ENCODE results near the gene B4GALT5. TPM values are rescaled to one million over a fixed set of nuclear protein-coding genes. Genes with fewer than 3 reads are reported as not detected.
A peak's percentile ranks its signal among the peaks of the same experiment; 100 is the strongest.
"Not testable (repeated sequence)": the region's sequence is repeated elsewhere in the genome, so short reads cannot be mapped to it uniquely, and the experiment has no call there.

Gene B4GALT5
- 70.6 and 72.9 TPM in 2 replicates for total RNA-seq

DNA sequence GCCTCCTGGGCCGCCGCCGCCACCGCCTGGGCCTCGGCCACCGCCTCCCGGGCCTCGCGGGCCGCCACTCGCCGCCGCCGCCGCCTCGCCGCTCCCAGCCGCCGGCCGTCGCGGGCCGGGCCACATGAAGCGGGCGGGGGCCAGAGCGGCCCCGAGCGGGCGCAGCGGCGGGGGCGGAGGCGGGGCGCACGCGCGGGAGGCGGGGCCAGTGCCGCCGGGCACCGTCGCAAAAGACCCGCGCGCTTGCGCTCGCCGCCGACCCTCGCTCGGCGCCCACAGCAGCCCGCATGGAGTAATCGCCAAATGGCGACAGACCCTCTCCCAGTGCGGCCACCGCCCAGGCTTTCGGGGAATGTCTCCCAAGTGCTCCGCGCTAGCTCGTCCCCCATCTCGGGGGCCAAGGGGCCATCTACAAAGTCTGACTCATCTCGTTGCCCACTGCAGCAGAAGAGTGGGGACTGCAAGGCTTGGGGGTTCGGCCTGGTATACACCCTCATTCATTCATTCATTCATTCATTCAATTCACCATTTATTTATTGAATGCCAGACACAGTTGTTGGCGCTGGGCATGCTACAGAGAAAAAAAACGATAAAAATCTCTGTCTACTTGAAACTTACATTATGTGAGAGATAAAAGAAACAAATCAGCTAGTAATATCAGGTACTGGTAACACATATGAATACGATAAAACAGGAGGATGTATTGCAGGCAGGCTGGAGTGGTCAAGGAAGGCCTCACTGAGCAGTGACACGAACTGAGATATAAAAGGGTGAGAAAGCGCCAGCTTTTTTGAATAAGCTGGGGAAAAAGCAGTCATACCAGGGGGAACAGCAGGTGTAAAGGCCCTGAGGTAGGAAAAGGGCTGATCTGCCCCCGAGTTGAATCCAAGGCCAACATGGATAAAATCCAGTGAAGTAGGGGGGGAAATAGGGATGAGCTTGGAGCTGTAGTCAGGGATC lies at the start of gene B4GALT5:
TSS of gene B4GALT5 (minus strand) at position 126 of the 960 bp plus-strand sequence. CDS start 188 bp downstream, outside the sequence.
- Mint-ChIP-seq H3K9me3 (no peaks in the 10 kb centered on the region), H3K27me3 (no peaks in the 10 kb centered on the region), H3K4me1 (peaks cover 48% of the 10 kb centered on the region), H3K27ac (peak within 1 kb of the TSS; percentile 94), H3K36me3 (ENCODE audit: low read depth) (peaks cover 33% of the 10 kb centered on the region), H3K4me3 (peak within 1 kb of the TSS; percentile 96)
- no peak for TF ChIP-seq CTCF (IDR thresholded peaks at IDR 0.05)
- peak; percentile 81 for DNase-seq
- POLR2A ChIA-PET, result interaction anchor here (0.6 to 7.1 kb wide), 14 partner anchors 36 to 285 kb away, joined by 3 to 55 read pairs (median 4); partner anchors contain the start of gene SLC9A8
- intact Hi-C loops (cut with micrococcal nuclease), result loop anchor here (1.0 to 5.0 kb wide), 8 partner anchors 33 to 203 kb away; partner anchors contain the start of genes SLC9A8 and SPATA2
- CTCF ChIA-PET, result interaction anchor here (1.7 kb wide), 1 partner anchor 104 kb away, joined by 5 read pairs; no protein-coding TSS in a partner anchor
- ATAC-seq (ENCODE audit: low read depth), result peak; percentile 79

GRCh38 chr20:49762940-49763766 lies 49.5 kb upstream of the B4GALT5 start:
- DNase-seq, result no peak
- Mint-ChIP-seq H3K4me3 (no peak overlapping the region), H3K4me1 (no peaks in the 10 kb centered on the region), H3K27ac (no peak overlapping the region), H3K9me3 (no peaks in the 10 kb centered on the region), H3K27me3 (no peaks in the 10 kb centered on the region), H3K36me3 (ENCODE audit: low read depth) (no peaks in the 10 kb centered on the region)
- no peak for TF ChIP-seq CTCF (IDR thresholded peaks at IDR 0.05)
- ATAC-seq (ENCODE audit: low read depth), result no peak
- intact Hi-C loops (cut with micrococcal nuclease), result no loop called here
- CTCF ChIA-PET, result no interaction called here
- POLR2A ChIA-PET, result interaction anchor here (0.7 to 0.9 kb wide), 2 partner anchors 12 kb away, joined by 6 to 7 read pairs; no protein-coding TSS in a partner anchor

DNA sequence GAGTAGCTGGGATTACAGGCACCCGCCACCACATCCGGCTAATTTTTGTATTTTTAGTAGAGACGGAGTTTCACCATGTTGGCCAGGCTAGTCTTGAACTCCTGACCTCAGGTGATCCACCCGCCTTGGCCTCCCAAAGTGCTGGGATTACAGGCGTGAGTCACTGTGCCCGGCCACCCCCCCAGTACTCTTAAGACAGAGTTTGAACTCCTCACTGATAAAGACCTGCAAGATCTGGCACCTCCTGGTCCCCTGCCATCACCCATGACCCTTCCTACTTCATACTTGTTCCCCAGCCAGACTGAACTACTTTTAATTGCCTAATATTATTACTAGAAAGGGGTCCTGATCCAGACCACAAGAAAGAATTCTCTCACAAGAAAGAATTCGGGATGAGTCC lies 48.2 kb upstream of the B4GALT5 start:
- DNase-seq; intact Hi-C loops (cut with micrococcal nuclease); H3K27me3 Mint-ChIP-seq; H3K9me3 Mint-ChIP-seq; POLR2A ChIA-PET; H3K36me3 Mint-ChIP-seq (ENCODE audit: low read depth); H3K27ac Mint-ChIP-seq; H3K4me1 Mint-ChIP-seq; ATAC-seq (ENCODE audit: low read depth); CTCF ChIA-PET; H3K4me3 Mint-ChIP-seq: not testable (repeated sequence)

DNA sequence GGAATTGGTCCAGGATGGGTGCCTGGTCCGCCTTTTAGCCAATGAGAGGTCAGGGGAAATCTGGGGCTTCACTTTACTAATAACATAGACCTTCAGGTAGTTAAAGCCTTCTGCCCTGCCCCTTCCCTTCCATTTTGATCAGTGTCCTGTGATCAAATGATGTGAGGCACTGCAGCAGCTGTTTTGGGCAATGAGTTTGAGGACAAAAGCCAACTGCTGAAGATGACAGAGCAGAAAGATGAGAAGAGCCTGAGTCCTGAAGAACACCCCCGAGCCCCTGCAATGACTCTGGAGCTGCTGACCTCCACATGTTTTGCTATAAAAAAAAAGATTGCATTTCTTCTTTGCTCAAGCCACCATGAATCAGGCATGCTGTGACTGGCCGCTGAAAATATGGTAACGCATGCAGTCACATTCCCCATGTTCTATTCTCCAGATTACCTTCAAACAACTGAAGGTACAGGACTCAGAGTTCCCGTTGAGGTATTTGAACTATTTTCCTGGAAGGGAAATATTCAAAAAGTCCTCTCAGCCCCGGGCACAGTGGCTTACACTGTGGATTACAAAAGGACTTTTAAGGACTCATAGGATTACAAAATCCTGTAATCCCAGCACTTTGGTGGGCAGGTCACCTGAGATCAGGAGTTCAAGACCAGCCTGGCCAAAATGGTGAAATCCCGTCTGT lies 45.7 kb upstream of the B4GALT5 start:
- Mint-ChIP-seq H3K27ac (no peak overlapping the region), H3K4me1 (no peaks in the 10 kb centered on the region), H3K9me3 (peaks cover 1% of the 10 kb centered on the region), H3K4me3 (no peak overlapping the region), H3K36me3 (ENCODE audit: low read depth) (no peaks in the 10 kb centered on the region), H3K27me3 (no peaks in the 10 kb centered on the region)
- ChIA-PET CTCF (no interaction called here), POLR2A (no interaction called here)
- ATAC-seq (ENCODE audit: low read depth) (no peak), DNase-seq (no peak)
- TF ChIP-seq CTCF (IDR thresholded peaks at IDR 0.05), result no peak
- intact Hi-C loops (cut with micrococcal nuclease), result no loop called here

GRCh38 chr20:49758781-49759180 lies 45.1 kb upstream of the B4GALT5 start:
- intact Hi-C loops (cut with micrococcal nuclease), result no loop called here
- POLR2A ChIA-PET, result no interaction called here
- CTCF ChIA-PET, result no interaction called here
- H3K9me3 Mint-ChIP-seq, result peaks cover 1% of the 10 kb centered on the region
- DNase-seq (no peak), ATAC-seq (ENCODE audit: low read depth) (no peak)
- TF ChIP-seq CTCF (IDR thresholded peaks at IDR 0.05), result no peak
- H3K4me1 Mint-ChIP-seq, result no peaks in the 10 kb centered on the region
- no peak overlapping the region for H3K4me3 Mint-ChIP-seq
- no peaks in the 10 kb centered on the region for H3K27me3 Mint-ChIP-seq
- H3K27ac Mint-ChIP-seq, result no peak overlapping the region
- no peaks in the 10 kb centered on the region for H3K36me3 Mint-ChIP-seq (ENCODE audit: low read depth)
